Spleen (tissue), 7 donors: ENCODE results near the gene AP1M1.

Source experiments
- POLR2AphosphoS5 ChIP-seq, 3 donors: sonication (generic); formaldehyde crosslinking; IDR thresholded peaks; one replicate each; pipeline ENCODE4 v1.5.1; 2017; ENCODE audit warnings: antibody characterized with exemption in 3 of 3
- TF ChIP-seq, protein P1 (sequence below), 11 experiments: fragments of 200-600 bp in 7 of 11; fragments of 450-650 bp in 4 of 11; sonication (generic) in 4 of 11; IDR thresholded peaks in 8 of 11; conservative IDR thresholded peaks in 3 of 11; 1 replicate in 7 of 11; 2 replicates in 4 of 11; pipeline versions ENCODE4 v1.4.0 to v1.8.0; 2016 to 2021; ENCODE audit warnings: antibody characterized with exemption in 11 of 11, inconsistent platforms in 4 of 11, mild to moderate bottlenecking in 1 of 11
- donor health status: DM: no; HTN: no; CAD: no; lungs with moderate emphysema.
- donor health status: DM: no; HTN: no; CAD: no.
- donor health status: DM: no; HTN: no; CAD: no.

- TF ChIP-seq, protein P1, sequence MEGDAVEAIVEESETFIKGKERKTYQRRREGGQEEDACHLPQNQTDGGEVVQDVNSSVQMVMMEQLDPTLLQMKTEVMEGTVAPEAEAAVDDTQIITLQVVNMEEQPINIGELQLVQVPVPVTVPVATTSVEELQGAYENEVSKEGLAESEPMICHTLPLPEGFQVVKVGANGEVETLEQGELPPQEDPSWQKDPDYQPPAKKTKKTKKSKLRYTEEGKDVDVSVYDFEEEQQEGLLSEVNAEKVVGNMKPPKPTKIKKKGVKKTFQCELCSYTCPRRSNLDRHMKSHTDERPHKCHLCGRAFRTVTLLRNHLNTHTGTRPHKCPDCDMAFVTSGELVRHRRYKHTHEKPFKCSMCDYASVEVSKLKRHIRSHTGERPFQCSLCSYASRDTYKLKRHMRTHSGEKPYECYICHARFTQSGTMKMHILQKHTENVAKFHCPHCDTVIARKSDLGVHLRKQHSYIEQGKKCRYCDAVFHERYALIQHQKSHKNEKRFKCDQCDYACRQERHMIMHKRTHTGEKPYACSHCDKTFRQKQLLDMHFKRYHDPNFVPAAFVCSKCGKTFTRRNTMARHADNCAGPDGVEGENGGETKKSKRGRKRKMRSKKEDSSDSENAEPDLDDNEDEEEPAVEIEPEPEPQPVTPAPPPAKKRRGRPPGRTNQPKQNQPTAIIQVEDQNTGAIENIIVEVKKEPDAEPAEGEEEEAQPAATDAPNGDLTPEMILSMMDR (IDR thresholded peaks at IDR 0.05 in 8 of 11, conservative IDR thresholded peaks at IDR 0.05 in 3 of 11) = no peak
- TF ChIP-seq POLR2AphosphoS5 (IDR thresholded peaks at IDR 0.05) = peak in 1 of 3 donors; percentile 11
Observed at GRCh38 chr19:16203256-16204004, 5.7 kb downstream of the AP1M1 start.
